Ishikawa (cell line): Measurements from ENCODE around the gene EPHA8.

Experiments used
- CEBPB ChIP-seq: IDR thresholded peaks from 2 replicates; pipeline ENCODE4 v1.6.1; 2012
- CREB1 ChIP-seq: IDR thresholded peaks from 2 replicates; pipeline ENCODE4 v1.6.1; 2012; ENCODE audit warnings: low read depth
- EGR1 ChIP-seq: IDR thresholded peaks from 2 replicates; pipeline ENCODE4 v1.6.1; 2012
- EP300 ChIP-seq: IDR thresholded peaks from 2 replicates; pipeline ENCODE4 v1.6.1; 2012; ENCODE audit warnings: borderline replicate concordance
- FOXM1 ChIP-seq: IDR thresholded peaks from 2 replicates; pipeline ENCODE4 v1.6.1; 2012; ENCODE audit warnings: low read depth, borderline replicate concordance
- MAX ChIP-seq: IDR thresholded peaks from 2 replicates; pipeline ENCODE4 v1.6.1; 2012
- NFIC ChIP-seq: IDR thresholded peaks from 2 replicates; pipeline ENCODE4 v1.6.1; 2012
- RAD21 ChIP-seq: IDR thresholded peaks from 2 replicates; pipeline ENCODE4 v1.6.1; 2012; ENCODE audit warnings: low read depth
- REST ChIP-seq: IDR thresholded peaks from 2 replicates; pipeline ENCODE4 v1.6.1; 2012; ENCODE audit warnings: low read depth, mild to moderate bottlenecking
- TAF1 ChIP-seq: IDR thresholded peaks from 2 replicates; pipeline ENCODE4 v1.6.1; 2012; ENCODE audit warnings: low read depth, mild to moderate bottlenecking
- TCF12 ChIP-seq: IDR thresholded peaks from 2 replicates; pipeline ENCODE4 v1.6.1; 2012; ENCODE audit warnings: low read depth
- TEAD4 ChIP-seq: IDR thresholded peaks from 2 replicates; pipeline ENCODE4 v1.6.1; 2012
- YY1 ChIP-seq: IDR thresholded peaks from 2 replicates; pipeline ENCODE4 v1.6.1; 2012; ENCODE audit warnings: low read depth
- ZBTB7A ChIP-seq: IDR thresholded peaks from 2 replicates; pipeline ENCODE4 v1.6.1; 2012; ENCODE audit warnings: low read depth
- TF ChIP-seq, protein P1 (sequence below): IDR thresholded peaks from 2 replicates; pipeline ENCODE4 v1.6.1; 2012

Gene EPHA8

DNA sequence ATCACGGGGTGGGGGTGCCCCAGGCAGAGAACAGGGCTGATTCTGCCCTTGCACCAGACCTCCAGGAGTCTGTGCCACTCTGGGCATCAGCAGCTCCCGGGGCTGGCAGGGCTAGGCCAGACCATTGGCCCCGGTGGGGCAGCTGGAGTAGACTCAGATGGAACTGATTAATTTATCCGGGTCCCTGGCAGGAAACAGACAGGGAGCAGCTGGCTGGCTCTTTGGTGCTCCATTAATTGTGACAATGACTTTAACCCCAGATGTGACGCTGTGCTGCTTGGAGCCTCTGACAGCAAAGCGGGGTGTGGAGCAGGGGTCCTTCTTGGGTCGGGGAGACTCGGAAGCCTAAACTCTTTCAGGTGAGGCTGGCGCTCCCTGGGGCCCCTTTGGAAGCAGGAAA, 9.5 kb downstream of the EPHA8 start:
- TF ChIP-seq YY1 (no peak), NFIC (no peak), EGR1 (no peak), FOXM1 (no peak), TCF12 (no peak), MAX (no peak)

GRCh38 chr1:22573237-22573636, 9.9 kb downstream of the EPHA8 start:
- TF ChIP-seq EP300, result no peak
- TF ChIP-seq YY1, result no peak
- TF ChIP-seq CREB1, result no peak
- TF ChIP-seq EGR1, result no peak

DNA sequence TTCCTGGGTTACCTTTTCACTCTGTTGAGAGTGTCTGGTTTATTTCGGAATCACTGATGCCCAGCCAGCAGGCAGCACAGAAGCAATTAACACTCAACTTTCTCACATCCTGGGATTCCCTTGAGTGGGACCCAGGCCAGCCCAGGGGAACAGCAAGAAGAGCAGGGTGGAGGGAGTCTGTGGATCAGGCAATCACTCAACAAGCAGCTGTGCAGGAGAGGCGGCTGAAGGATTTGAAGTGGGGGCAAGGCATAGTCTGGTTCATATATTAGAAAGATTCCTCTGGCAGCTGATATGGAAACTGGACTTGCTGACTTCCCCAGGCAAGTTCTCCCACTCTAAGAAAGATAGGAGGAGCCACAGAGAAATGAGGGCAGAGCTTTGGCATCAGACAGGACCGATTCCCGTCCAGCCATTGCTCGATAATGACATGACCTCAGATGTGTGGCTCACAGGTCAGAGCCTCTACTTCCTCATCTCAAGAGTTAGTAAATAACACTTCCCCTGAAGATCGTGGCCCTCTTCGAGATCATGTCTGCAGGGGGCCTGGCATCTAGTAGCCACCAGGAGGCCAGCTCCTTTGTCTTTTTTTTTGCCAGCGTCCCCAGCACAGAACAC, 12.4 kb downstream of the EPHA8 start:
- TF ChIP-seq EGR1, result no peak
- no peak for TF ChIP-seq FOXM1
- no peak for TF ChIP-seq TCF12
- TF ChIP-seq EP300, result no peak
- TF ChIP-seq, protein P1, sequence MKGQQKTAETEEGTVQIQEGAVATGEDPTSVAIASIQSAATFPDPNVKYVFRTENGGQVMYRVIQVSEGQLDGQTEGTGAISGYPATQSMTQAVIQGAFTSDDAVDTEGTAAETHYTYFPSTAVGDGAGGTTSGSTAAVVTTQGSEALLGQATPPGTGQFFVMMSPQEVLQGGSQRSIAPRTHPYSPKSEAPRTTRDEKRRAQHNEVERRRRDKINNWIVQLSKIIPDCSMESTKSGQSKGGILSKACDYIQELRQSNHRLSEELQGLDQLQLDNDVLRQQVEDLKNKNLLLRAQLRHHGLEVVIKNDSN, result no peak
- no peak for TF ChIP-seq CEBPB
- no peak for TF ChIP-seq TAF1
- TF ChIP-seq NFIC, result no peak
- TF ChIP-seq YY1, result no peak
- TF ChIP-seq TEAD4, result no peak
- TF ChIP-seq CREB1, result no peak
- TF ChIP-seq ZBTB7A, result no peak
- no peak for TF ChIP-seq MAX
- TF ChIP-seq RAD21, result no peak
- TF ChIP-seq REST, result no peak

DNA sequence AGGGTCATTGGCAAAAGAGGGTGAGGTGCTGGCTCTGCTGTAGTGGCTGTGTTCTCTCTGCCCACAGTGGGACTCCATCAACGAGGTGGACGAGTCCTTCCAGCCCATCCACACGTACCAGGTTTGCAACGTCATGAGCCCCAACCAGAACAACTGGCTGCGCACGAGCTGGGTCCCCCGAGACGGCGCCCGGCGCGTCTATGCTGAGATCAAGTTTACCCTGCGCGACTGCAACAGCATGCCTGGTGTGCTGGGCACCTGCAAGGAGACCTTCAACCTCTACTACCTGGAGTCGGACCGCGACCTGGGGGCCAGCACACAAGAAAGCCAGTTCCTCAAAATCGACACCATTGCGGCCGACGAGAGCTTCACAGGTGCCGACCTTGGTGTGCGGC, 12.9 kb downstream of the EPHA8 start:
- TF ChIP-seq FOXM1 (no peak), NFIC (no peak), REST (no peak), CREB1 (no peak)

DNA sequence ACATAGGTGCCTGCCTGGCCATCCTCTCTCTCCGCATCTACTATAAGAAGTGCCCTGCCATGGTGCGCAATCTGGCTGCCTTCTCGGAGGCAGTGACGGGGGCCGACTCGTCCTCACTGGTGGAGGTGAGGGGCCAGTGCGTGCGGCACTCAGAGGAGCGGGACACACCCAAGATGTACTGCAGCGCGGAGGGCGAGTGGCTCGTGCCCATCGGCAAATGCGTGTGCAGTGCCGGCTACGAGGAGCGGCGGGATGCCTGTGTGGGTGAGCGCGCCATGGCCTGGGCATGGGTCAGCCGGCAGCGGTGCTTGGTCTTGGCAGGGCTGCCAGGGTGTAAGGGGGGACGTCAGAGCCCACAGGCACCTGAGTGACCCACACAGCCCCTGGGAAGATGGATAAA, 13.3 kb downstream of the EPHA8 start:
- TF ChIP-seq RAD21 (no peak), TCF12 (no peak)

DNA sequence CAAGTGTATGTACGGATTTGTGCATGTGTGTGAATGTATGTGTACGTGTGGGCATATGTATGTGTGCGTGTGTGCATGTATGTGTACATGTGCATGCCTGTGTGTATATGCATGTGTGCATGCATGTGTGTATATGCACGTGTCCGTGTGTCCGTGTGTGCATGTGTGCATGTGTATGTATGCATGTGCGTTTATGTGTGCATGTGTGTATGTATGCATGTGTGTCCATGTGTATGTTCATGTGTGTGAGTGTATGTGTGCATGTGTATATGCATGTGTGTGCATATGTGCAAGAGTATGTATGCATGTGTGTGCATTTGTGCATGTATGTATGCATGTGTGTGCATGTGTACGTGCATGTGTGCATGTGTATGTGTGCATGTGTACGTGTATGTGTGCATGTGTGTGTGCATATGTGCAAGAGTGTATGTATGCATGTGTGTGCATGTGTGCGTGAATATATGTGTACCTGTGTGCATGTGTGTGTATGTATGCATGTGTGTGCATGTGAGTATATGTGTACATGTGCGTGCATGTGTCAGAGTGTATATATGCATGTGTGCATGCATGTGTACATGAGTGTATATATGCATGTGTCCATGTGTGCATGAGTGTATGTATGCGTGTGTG, 15.6 kb downstream of the EPHA8 start:
- TF ChIP-seq MAX (no peak), TCF12 (no peak), TAF1 (no peak), ZBTB7A (no peak), EGR1 (no peak), NFIC (no peak), CEBPB (no peak), RAD21 (no peak)

DNA sequence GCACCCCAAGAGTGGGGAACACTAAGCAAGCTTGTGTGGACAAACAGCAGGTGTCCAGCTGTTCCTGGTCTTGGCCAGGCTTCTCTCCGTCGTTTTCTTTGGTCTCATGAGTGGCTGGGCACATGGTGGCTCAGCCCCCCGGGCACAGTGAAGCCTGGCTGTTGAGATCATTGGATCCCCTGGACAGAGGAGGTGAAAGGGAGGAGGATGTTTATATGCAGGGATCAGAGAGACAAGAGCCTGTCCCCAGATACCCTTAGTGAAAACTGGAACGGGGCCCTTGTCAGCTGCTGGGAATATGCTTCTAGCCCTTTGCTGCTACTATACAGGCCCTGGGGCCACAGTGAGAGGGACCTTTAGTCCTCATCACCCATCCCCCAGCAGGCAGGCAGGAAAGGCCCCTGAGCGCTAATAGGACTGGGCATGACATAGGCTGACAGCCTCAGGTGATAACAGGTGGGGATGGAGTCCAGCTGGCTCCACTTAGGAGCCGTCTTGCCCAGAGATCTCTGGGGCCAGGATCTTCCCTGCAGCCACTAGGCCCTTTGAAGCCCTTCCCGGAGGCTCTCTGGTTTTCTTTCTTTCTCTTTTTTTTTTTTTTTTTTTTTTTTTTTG, 16.4 kb downstream of the EPHA8 start:
- TF ChIP-seq EGR1, result no peak
- TF ChIP-seq MAX, result no peak
- TF ChIP-seq TEAD4, result no peak
- TF ChIP-seq CEBPB, result no peak
- no peak for TF ChIP-seq NFIC
- TF ChIP-seq FOXM1, result no peak
- no peak for TF ChIP-seq TAF1
- no peak for TF ChIP-seq ZBTB7A
- TF ChIP-seq YY1, result no peak
- TF ChIP-seq TCF12, result no peak
- no peak for TF ChIP-seq EP300
- TF ChIP-seq RAD21, result no peak
- TF ChIP-seq, protein P1, result no peak
- no peak for TF ChIP-seq CREB1
- no peak for TF ChIP-seq REST
